Neuronal stem cell (in vitro differentiated cells): ENCODE measurements around the gene DGCR2.

Experiments used
- DNase-seq: peaks from one replicate; pipeline ENCODE4 v3.0.0-alpha.2; 2013; ENCODE audit warnings: low spot score
- H2AFZ ChIP-seq: one replicate; pipeline ENCODE4 v1.6.1; 2013; ENCODE audit warnings: mild to moderate bottlenecking, low read length, inconsistent platforms
- H2AK5ac ChIP-seq: 2 replicates; pipeline ENCODE4 v1.6.1; 2013; ENCODE audit warnings: low read depth, mild to moderate bottlenecking, inconsistent platforms, low read length, moderate library complexity, mixed read lengths
- H2BK120ac ChIP-seq: 2 replicates; pipeline ENCODE4 v1.6.1; 2013; ENCODE audit warnings: low read depth, mild to moderate bottlenecking, inconsistent platforms, low read length, moderate library complexity, mixed read lengths
- H2BK12ac ChIP-seq: one replicate; pipeline ENCODE4 v1.6.1; 2013; ENCODE audit warnings: low read length, inconsistent platforms
- H2BK15ac ChIP-seq: 2 replicates; pipeline ENCODE4 v1.6.1; 2013; ENCODE audit warnings: mild to moderate bottlenecking, low read length, inconsistent platforms, mixed read lengths
- H2BK5ac ChIP-seq: one replicate; pipeline ENCODE4 v1.6.1; 2013; ENCODE audit warnings: inconsistent platforms, mild to moderate bottlenecking, low read length, moderate library complexity
- H3K14ac ChIP-seq: one replicate; pipeline ENCODE4 v1.6.1; 2013; ENCODE audit warnings: low read length, inconsistent platforms
- H3K18ac ChIP-seq: 2 replicates; pipeline ENCODE4 v1.6.1; 2013; ENCODE audit warnings: low read length, inconsistent platforms
- H3K23ac ChIP-seq: 2 replicates; pipeline ENCODE4 v1.6.1; 2013; ENCODE audit warnings: low read depth, mild to moderate bottlenecking, mixed read lengths, low read length, inconsistent platforms; ENCODE audit not compliant: poor library complexity
- H3K27ac ChIP-seq: replicated peaks from 3 replicates; pipeline ENCODE4 v1.5.1; 2013; ENCODE audit warnings: low read length, inconsistent platforms
- H3K27me3 ChIP-seq, 3 experiments: 2 replicates each; pipeline ENCODE4 v1.6.1; 2013; ENCODE audit warnings: low read length in 3 of 3, mild to moderate bottlenecking in 2 of 3, inconsistent platforms in 1 of 3, low read depth in 1 of 3, mixed read lengths in 1 of 3, moderate library complexity in 1 of 3; ENCODE audit not compliant: control insufficient read depth in 3 of 3, insufficient read depth in 3 of 3
- H3K36me3 ChIP-seq, 2 donors: replicated peaks in 1 of 2; 2 replicates each; pipeline ENCODE4 v1.6.1; 2013; ENCODE audit warnings: low read length in 2 of 2; ENCODE audit not compliant: control insufficient read depth in 2 of 2, insufficient read depth in 2 of 2
- H3K4ac ChIP-seq: 2 replicates; pipeline ENCODE4 v1.6.1; 2013; ENCODE audit warnings: inconsistent platforms, mild to moderate bottlenecking, low read length, moderate library complexity
- H3K4me1 ChIP-seq, 2 donors: 1 replicate in 1 of 2; 2 replicates in 1 of 2; pipeline ENCODE4 v1.6.1; 2013; ENCODE audit warnings: low read length in 2 of 2, low read depth in 1 of 2; ENCODE audit not compliant: control insufficient read depth in 2 of 2, insufficient read depth in 1 of 2
- H3K4me2 ChIP-seq: one replicate; pipeline ENCODE4 v1.6.1; 2013; ENCODE audit warnings: mild to moderate bottlenecking, low read length, inconsistent platforms; ENCODE audit not compliant: insufficient read depth, poor library complexity, severe bottlenecking
- H3K4me3 ChIP-seq, 2 donors: 2 replicates each; pipeline ENCODE4 v1.5.1; 2013; ENCODE audit warnings: low read length in 2 of 2, mild to moderate bottlenecking in 2 of 2, inconsistent platforms in 1 of 2, moderate library complexity in 1 of 2
- H3K79me1 ChIP-seq: one replicate; pipeline ENCODE4 v1.6.1; 2013; ENCODE audit warnings: low read depth, mild to moderate bottlenecking, inconsistent platforms, low read length, moderate library complexity
- H3K9ac ChIP-seq: one replicate; pipeline ENCODE4 v1.6.1; 2013; ENCODE audit warnings: mild to moderate bottlenecking, low read depth, low read length, inconsistent platforms; ENCODE audit not compliant: poor library complexity
- H3K9me3 ChIP-seq, 2 donors: replicated peaks in 1 of 2; 2 replicates each; pipeline versions ENCODE3 to v1.6.1; 2013; ENCODE audit warnings: low read length in 2 of 2, mild to moderate bottlenecking in 2 of 2, inconsistent platforms in 1 of 2, low read depth in 1 of 2, mixed read lengths in 1 of 2, moderate library complexity in 1 of 2; ENCODE audit not compliant: control insufficient read depth in 2 of 2, insufficient read depth in 1 of 2
- H4K8ac ChIP-seq: one replicate; pipeline ENCODE4 v1.6.1; 2013; ENCODE audit warnings: low read depth, mild to moderate bottlenecking, inconsistent platforms, low read length, moderate library complexity
- H4K91ac ChIP-seq: one replicate; pipeline ENCODE4 v1.6.1; 2013; ENCODE audit warnings: low read length, low read depth, mild to moderate bottlenecking, inconsistent platforms; ENCODE audit not compliant: poor library complexity
- WGBS, 2 donors: extraction: QIAGEN DNeasy Blood & Tissue Kit; methylation state at CpG; one replicate each; pipeline ENCODE4 v1.1.7; 2013; ENCODE audit warnings: missing lambda C conversion rate in 2 of 2, mixed read lengths in 1 of 2; ENCODE audit not compliant: insufficient read length in 2 of 2, insufficient replicate concordance in 1 of 2; ENCODE audit errors: extremely low coverage in 2 of 2; 5-methylcytosine and 5-hydroxymethylcytosine counted together

The DGCR2 gene

DNA sequence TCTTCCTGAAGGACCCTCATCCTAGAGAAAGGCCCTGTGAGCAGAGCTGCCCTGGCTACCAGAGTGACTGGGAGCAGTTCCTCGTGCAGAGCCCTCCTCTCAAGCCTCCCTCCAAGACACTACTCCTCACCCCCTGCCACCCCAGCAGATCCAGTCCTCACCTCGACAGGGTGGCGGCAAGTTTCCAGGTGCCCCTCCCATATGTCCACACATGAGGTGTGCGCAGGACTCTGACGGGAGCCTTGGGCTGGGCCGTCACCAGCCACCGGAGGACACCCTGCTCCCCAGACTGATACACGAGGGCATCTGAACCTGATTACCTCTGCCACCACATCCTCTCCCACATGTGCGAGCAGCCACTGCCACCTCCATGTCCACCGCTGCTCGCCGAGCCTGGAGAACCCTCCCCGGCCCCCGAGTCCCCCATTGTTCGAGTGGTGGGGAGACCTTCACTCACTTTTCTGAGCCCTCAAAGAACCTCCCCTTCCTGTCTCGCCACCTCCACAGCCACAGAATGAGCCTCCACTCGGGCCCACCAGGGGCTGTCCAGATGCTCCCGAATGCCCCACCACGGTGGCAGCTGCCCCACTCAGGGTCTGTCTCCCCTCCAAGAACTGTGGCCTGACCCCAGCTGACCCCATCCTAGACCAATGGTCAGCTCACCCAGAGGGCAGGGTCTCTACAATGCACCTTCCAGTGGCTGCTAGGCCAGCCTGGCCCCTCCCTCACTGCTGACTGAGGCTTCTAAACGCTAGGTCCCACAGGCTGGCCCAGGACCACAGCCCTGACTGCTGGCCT lies 62.5 kb downstream of the DGCR2 start:
- no peak for DNase-seq

DNA sequence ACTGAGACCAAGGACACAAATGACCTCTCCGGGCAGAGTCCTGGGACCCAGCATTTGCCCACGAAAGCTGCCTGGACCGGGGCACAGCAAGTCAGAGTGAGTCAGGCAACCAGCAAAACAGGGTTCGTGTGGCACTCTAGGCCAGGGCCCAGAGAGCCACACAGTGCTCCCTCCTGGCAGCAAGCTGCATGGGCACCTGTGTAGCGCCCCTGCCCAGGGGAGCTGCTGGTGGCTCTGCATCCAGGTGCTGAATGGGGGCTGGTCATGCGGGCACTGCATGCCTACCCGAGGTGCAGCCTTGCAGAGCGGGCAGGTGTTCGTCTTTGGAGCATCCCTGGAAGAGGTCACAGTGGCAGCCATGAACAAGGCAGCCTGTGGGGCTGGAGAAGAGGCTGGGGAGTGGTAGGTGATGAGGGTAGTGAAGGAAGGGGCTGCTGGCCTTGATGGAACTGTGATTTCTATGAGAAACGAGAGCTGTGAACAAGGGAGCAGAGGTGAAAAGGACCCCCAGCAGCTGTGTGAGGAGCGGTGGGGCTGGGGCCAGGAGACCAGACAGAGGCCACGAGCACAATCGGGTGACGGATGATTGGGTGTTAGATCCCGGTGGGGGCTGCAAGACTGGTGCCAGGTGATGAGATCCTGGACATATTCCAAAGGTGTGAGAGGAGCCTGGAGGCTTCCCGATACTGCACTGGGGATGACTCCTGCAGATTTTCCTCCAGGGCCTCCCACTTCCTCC lies 63.3 kb downstream of the DGCR2 start:
- no peak overlapping the region for H3K4me2 ChIP-seq
- no peak for DNase-seq
- no peaks in the 10 kb centered on the region for H3K9me3 ChIP-seq
- H2BK5ac ChIP-seq: no peak overlapping the region
- H3K4ac ChIP-seq: no peak overlapping the region
- no CpG with 5 or more reads among the region's 16 CpGs for WGBS, 2 donors
- H3K18ac ChIP-seq: no peak overlapping the region
- peaks cover 3% of the 10 kb centered on the region for H3K79me1 ChIP-seq
- no peaks in the 10 kb centered on the region for H3K27me3 ChIP-seq
- H3K9ac ChIP-seq: no peak overlapping the region
- no peak overlapping the region for H2AFZ ChIP-seq
- H3K23ac ChIP-seq: peak overlapping the region; percentile 83
- peaks cover 43 to 94% of the 10 kb centered on the region in 2 donors for H3K36me3 ChIP-seq
- H4K91ac ChIP-seq: no peak overlapping the region
- H2AK5ac ChIP-seq: no peak overlapping the region
- H2BK120ac ChIP-seq: no peak overlapping the region
- H2BK12ac ChIP-seq: no peak overlapping the region
- H4K8ac ChIP-seq: no peak overlapping the region
- H3K4me1 ChIP-seq: peaks cover 0 to 3% of the 10 kb centered on the region in 2 donors
- no peak overlapping the region for H2BK15ac ChIP-seq
- no peak overlapping the region for H3K14ac ChIP-seq
- H3K27ac ChIP-seq: no peak overlapping the region
- no peak overlapping the region for H3K4me3 ChIP-seq

More for the DNA sequence above, 62.5 kb downstream of the DGCR2 start:
- H2BK12ac ChIP-seq: no peak overlapping the region
- H3K9me3 ChIP-seq: no peaks in the 10 kb centered on the region
- no CpG with 5 or more reads among the region's 20 CpGs for WGBS, 2 donors
- no peak overlapping the region for H2AFZ ChIP-seq
- H2AK5ac ChIP-seq: no peak overlapping the region
- no peak overlapping the region for H3K4me2 ChIP-seq
- H3K4me1 ChIP-seq: peaks cover 0 to 3% of the 10 kb centered on the region in 2 donors
- no peak overlapping the region for H2BK120ac ChIP-seq
- no peak overlapping the region for H3K14ac ChIP-seq
- no peak overlapping the region for H3K4ac ChIP-seq
- no peak overlapping the region for H4K91ac ChIP-seq
- no peaks in the 10 kb centered on the region for H3K27me3 ChIP-seq
- H3K18ac ChIP-seq: no peak overlapping the region
- H4K8ac ChIP-seq: no peak overlapping the region
- peak overlapping the region; percentile 17 for H3K23ac ChIP-seq
- no peak overlapping the region for H2BK15ac ChIP-seq
- no peak overlapping the region for H3K9ac ChIP-seq
- peaks cover 51 to 94% of the 10 kb centered on the region in 2 donors for H3K36me3 ChIP-seq
- H3K27ac ChIP-seq: no peak overlapping the region
- H2BK5ac ChIP-seq: no peak overlapping the region
- H3K79me1 ChIP-seq: peaks cover 4% of the 10 kb centered on the region
- H3K4me3 ChIP-seq: no peak overlapping the region

DNA sequence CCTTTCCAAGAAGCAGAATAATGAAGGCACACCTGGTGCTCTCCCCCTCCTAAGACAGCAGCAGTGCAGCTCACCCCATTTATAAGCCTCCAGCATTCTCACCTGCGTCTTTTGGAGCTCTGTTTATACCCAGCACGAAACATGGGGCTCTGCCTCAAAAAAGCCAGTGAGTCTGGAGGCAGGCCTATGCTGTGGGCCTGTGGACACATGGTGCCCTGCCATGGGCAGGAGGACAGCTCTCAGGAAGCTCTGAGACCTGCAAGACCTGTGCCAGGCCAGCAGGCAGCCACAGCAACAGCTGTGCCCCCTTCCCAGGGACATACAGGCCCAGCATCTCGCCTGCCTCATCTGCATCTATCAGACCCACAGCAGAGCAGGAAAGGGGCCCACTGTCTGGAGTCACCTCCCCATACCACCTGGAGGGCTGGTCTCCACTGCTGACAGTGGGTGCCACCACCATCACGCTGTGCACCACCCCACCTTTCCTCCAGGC lies 64.2 kb downstream of the DGCR2 start:
- Histone ChIP-seq H3K9me3 (no peaks in the 10 kb centered on the region), H3K14ac (no peak overlapping the region), H3K36me3 (peaks cover 39 to 95% of the 10 kb centered on the region in 2 donors)

DNA sequence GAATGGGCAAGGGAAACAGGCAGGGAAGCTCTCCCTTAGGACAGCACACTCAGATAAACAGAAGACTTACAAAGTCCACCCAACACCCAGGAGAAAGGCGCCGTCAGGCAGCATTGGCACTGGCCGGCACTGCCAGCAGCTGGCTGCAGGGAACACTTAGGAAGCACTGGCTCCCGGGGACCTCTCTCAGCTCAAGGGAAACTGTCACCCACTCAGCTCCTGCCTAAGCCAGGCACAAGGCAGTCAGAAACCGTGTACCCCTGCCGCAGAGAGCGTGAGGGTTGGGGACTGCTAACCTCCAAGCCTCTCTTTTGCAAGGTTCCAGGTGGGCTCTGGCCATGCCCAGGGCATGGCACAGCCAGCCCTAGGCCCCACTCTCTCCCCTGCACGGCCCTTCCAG lies 64.7 kb downstream of the DGCR2 start:
- Histone ChIP-seq H3K4ac (no peak overlapping the region), H2BK15ac (no peak overlapping the region), H3K36me3 (peaks cover 38 to 95% of the 10 kb centered on the region in 2 donors), H3K23ac (peak overlapping the region; percentile 20), H3K27ac (no peak overlapping the region), H3K14ac (no peak overlapping the region), H2BK120ac (no peak overlapping the region), H3K79me1 (peaks cover 3% of the 10 kb centered on the region), H3K4me3 (no peak overlapping the region), H4K91ac (no peak overlapping the region), H3K4me1 (peaks cover 0 to 2% of the 10 kb centered on the region in 2 donors), H2BK12ac (no peak overlapping the region), H4K8ac (no peak overlapping the region), H3K4me2 (no peak overlapping the region), H3K27me3 (no peaks in the 10 kb centered on the region), H3K9me3 (no peaks in the 10 kb centered on the region), H2BK5ac (no peak overlapping the region), H3K18ac (no peak overlapping the region), H3K9ac (no peak overlapping the region), H2AK5ac (no peak overlapping the region), H2AFZ (no peak overlapping the region)
- no CpG with 5 or more reads among the region's 8 CpGs for WGBS, 2 donors
- no peak for DNase-seq

More for the DNA sequence above, 64.2 kb downstream of the DGCR2 start:
- no peak for DNase-seq
- no peak overlapping the region for H3K4me3 ChIP-seq
- H3K4ac ChIP-seq: no peak overlapping the region
- H4K8ac ChIP-seq: no peak overlapping the region
- H3K4me1 ChIP-seq: peaks cover 0 to 3% of the 10 kb centered on the region in 2 donors
- no peak overlapping the region for H3K27ac ChIP-seq
- no peak overlapping the region for H4K91ac ChIP-seq
- no peak overlapping the region for H3K18ac ChIP-seq
- H2BK5ac ChIP-seq: no peak overlapping the region
- H3K27me3 ChIP-seq: no peaks in the 10 kb centered on the region
- H3K4me2 ChIP-seq: no peak overlapping the region
- H3K79me1 ChIP-seq: peaks cover 3% of the 10 kb centered on the region
- H2BK12ac ChIP-seq: no peak overlapping the region
- no CpG with 5 or more reads among the region's 4 CpGs for WGBS, 2 donors
- no peak overlapping the region for H2BK120ac ChIP-seq
- peak overlapping the region; percentile 80 for H3K23ac ChIP-seq
- no peak overlapping the region for H2AK5ac ChIP-seq
- no peak overlapping the region for H2AFZ ChIP-seq
- no peak overlapping the region for H2BK15ac ChIP-seq
- H3K9ac ChIP-seq: no peak overlapping the region
